ENCODE data around the gene SLC23A1. TPM values are rescaled to one million over a fixed set of nuclear protein-coding genes. Genes with fewer than 3 reads are reported as not detected.
"Not testable (repeated sequence)": the region's sequence is repeated elsewhere in the genome, so short reads cannot be mapped to it uniquely, and the experiment has no call there.

SLC23A1 gene
- total RNA-seq, 1 experiment from 2014 or later = not detected

GRCh38 chr5:139390639-139391569 lies 7.8 kb upstream of the SLC23A1 start:
- no peaks in the 10 kb centered on the region for H3K36me3 ChIP-seq
- H3K27ac ChIP-seq = no peak overlapping the region
- peaks cover 15% of the 10 kb centered on the region for H3K9me3 ChIP-seq (replicated peaks)
- no peak overlapping the region for H3K4me3 ChIP-seq
- H3K27me3 ChIP-seq (replicated peaks) = peaks cover 14% of the 10 kb centered on the region
- peaks cover 32% of the 10 kb centered on the region for H3K4me1 ChIP-seq (replicated peaks)
- no peak for DNase-seq (ENCODE audit: low read depth in 1 of 2, low spot score in 2 of 2)

GRCh38 chr5:139389701-139390638 lies 6.9 kb upstream of the SLC23A1 start, which contains the start of gene MZB1:
MZB1 (minus strand) TSS chr5:139389913; CDS start chr5:139389856, 57 bp downstream.
- no peak for DNase-seq (ENCODE audit: low read depth in 1 of 2, low spot score in 2 of 2)
- Histone ChIP-seq H3K9me3 (replicated peaks) (peaks cover 15% of the 10 kb centered on the region), H3K4me3 (no peak within 1 kb of the TSS), H3K27ac (no peak within 1 kb of the TSS), H3K27me3 (replicated peaks) (peaks cover 14% of the 10 kb centered on the region), H3K4me1 (replicated peaks) (peaks cover 40% of the 10 kb centered on the region), H3K36me3 (no peaks in the 10 kb centered on the region)

- DNase-seq (ENCODE audit: low read depth in 1 of 2, low spot score in 2 of 2) = no peak
- Histone ChIP-seq H3K36me3 (no peaks in the 10 kb centered on the region), H3K27ac (no peak overlapping the region), H3K4me1 (replicated peaks) (peaks cover 30% of the 10 kb centered on the region), H3K27me3 (replicated peaks) (peaks cover under 1% of the 10 kb centered on the region; the same call in 1 of the 2 replicates), H3K4me3 (no peak overlapping the region), H3K9me3 (replicated peaks) (peaks cover 8% of the 10 kb centered on the region; the same call in 1 of the 2 replicates)
These were observed 5.2 kb upstream of the SLC23A1 start for GRCh38 chr5:139388198-139388821.

GRCh38 chr5:139387611-139388197 lies 4.6 kb upstream of the SLC23A1 start:
- DNase-seq (ENCODE audit: low read depth in 1 of 2, low spot score in 2 of 2) = no peak

GRCh38 chr5:139386956-139387355 lies 3.9 kb upstream of the SLC23A1 start:
- not testable (repeated sequence) for H3K36me3 ChIP-seq; H3K27me3 ChIP-seq (replicated peaks); H3K27ac ChIP-seq; DNase-seq (ENCODE audit: low read depth in 1 of 2, low spot score in 2 of 2); H3K4me3 ChIP-seq; H3K9me3 ChIP-seq (replicated peaks)
- peaks cover 17% of the 10 kb centered on the region for H3K4me1 ChIP-seq (replicated peaks)

More at GRCh38 chr5:139387611-139388197, 4.6 kb upstream of the SLC23A1 start:
- Histone ChIP-seq H3K9me3 (replicated peaks) (peaks cover 8% of the 10 kb centered on the region; the same call in 1 of the 2 replicates), H3K27me3 (replicated peaks) (no peaks in the 10 kb centered on the region), H3K4me3 (no peak overlapping the region), H3K4me1 (replicated peaks) (peaks cover 24% of the 10 kb centered on the region), H3K27ac (no peak overlapping the region), H3K36me3 (no peaks in the 10 kb centered on the region)

- H3K27me3 ChIP-seq (replicated peaks) = no peaks in the 10 kb centered on the region
- DNase-seq (ENCODE audit: low read depth in 1 of 2, low spot score in 2 of 2) = no peak
These were observed 2.9 kb upstream of the SLC23A1 start for GRCh38 chr5:139386050-139386438.

GRCh38 chr5:139385061-139386049 lies 2.3 kb upstream of the SLC23A1 start:
- Histone ChIP-seq H3K27ac (no peak overlapping the region), H3K27me3 (replicated peaks) (no peaks in the 10 kb centered on the region), H3K36me3 (no peaks in the 10 kb centered on the region), H3K9me3 (replicated peaks) (no peaks in the 10 kb centered on the region; the same call in 1 of the 2 replicates), H3K4me1 (replicated peaks) (peaks cover 10% of the 10 kb centered on the region), H3K4me3 (peak overlapping the region; percentile 18)
- DNase-seq (ENCODE audit: low read depth in 1 of 2, low spot score in 2 of 2) = peak in 1 of 2 experiments; percentile 40

More at GRCh38 chr5:139386050-139386438, 2.9 kb upstream of the SLC23A1 start:
- Histone ChIP-seq H3K4me1 (replicated peaks) (peaks cover 10% of the 10 kb centered on the region), H3K27ac (no peak overlapping the region), H3K4me3 (no peak overlapping the region), H3K9me3 (replicated peaks) (no peaks in the 10 kb centered on the region; the same call in 1 of the 2 replicates), H3K36me3 (no peaks in the 10 kb centered on the region)

- no peak overlapping the region for H3K27ac ChIP-seq
- DNase-seq (ENCODE audit: low read depth in 1 of 2, low spot score in 2 of 2) = no peak
- H3K4me3 ChIP-seq = no peak overlapping the region; the same call in 1 of the 2 replicates
- no peaks in the 10 kb centered on the region for H3K36me3 ChIP-seq
- peaks cover 10% of the 10 kb centered on the region for H3K4me1 ChIP-seq (replicated peaks)
- no peaks in the 10 kb centered on the region; the same call in 1 of the 2 replicates for H3K9me3 ChIP-seq (replicated peaks)
- H3K27me3 ChIP-seq (replicated peaks) = no peaks in the 10 kb centered on the region
These were observed 1.5 kb upstream of the SLC23A1 start for GRCh38 chr5:139384591-139385051.

- peaks cover 10% of the 10 kb centered on the region for H3K4me1 ChIP-seq (replicated peaks)
- H3K27ac ChIP-seq = no peak overlapping the region
- H3K36me3 ChIP-seq = no peaks in the 10 kb centered on the region
- DNase-seq (ENCODE audit: low read depth in 1 of 2, low spot score in 2 of 2) = no peak
- H3K9me3 ChIP-seq (replicated peaks) = no peaks in the 10 kb centered on the region; the same call in 1 of the 2 replicates
- no peak overlapping the region for H3K4me3 ChIP-seq
- no peaks in the 10 kb centered on the region for H3K27me3 ChIP-seq (replicated peaks)
These were observed 995 bp upstream of the SLC23A1 start for GRCh38 chr5:139383993-139384590.

GRCh38 chr5:139382807-139383206 lies 290 bp downstream of the SLC23A1 start:
- DNase-seq (ENCODE audit: low read depth in 1 of 2, low spot score in 2 of 2) = no peak
- H3K27ac ChIP-seq = no peak overlapping the region
- H3K36me3 ChIP-seq = no peaks in the 10 kb centered on the region
- H3K4me1 ChIP-seq (replicated peaks) = peaks cover 10% of the 10 kb centered on the region
- no peaks in the 10 kb centered on the region; the same call in 1 of the 2 replicates for H3K9me3 ChIP-seq (replicated peaks)
- H3K27me3 ChIP-seq (replicated peaks) = no peaks in the 10 kb centered on the region
- no peak overlapping the region for H3K4me3 ChIP-seq

- H3K36me3 ChIP-seq = no peaks in the 10 kb centered on the region
- H3K9me3 ChIP-seq (replicated peaks) = no peaks in the 10 kb centered on the region; the same call in 1 of the 2 replicates
- H3K27ac ChIP-seq = no peak overlapping the region
- H3K4me3 ChIP-seq = no peak overlapping the region
- peaks cover 10% of the 10 kb centered on the region for H3K4me1 ChIP-seq (replicated peaks)
- no peak for DNase-seq (ENCODE audit: low read depth in 1 of 2, low spot score in 2 of 2)
- no peaks in the 10 kb centered on the region for H3K27me3 ChIP-seq (replicated peaks)
These were observed 998 bp downstream of the SLC23A1 start for GRCh38 chr5:139381837-139382761.
